Stomach smooth muscle (tissue), 2 donors: ENCODE measurements around the gene OLA1.

Experiments used
- H3K27ac ChIP-seq: one replicate; pipeline ENCODE4 v1.7.0; 2013; ENCODE audit warnings: mild to moderate bottlenecking, low read length, inconsistent platforms
- H3K27me3 ChIP-seq, 2 donors: one replicate each; pipeline ENCODE4 v1.7.0; 2013; ENCODE audit warnings: low read length in 2 of 2; ENCODE audit not compliant: insufficient read depth in 2 of 2, control insufficient read depth in 1 of 2
- H3K36me3 ChIP-seq, 2 donors: one replicate each; pipeline ENCODE4 v1.7.0; 2013; ENCODE audit warnings: low read length in 2 of 2; ENCODE audit not compliant: control insufficient read depth in 2 of 2, insufficient read depth in 2 of 2
- H3K4me1 ChIP-seq: one replicate; pipeline ENCODE4 v1.7.0; 2013; ENCODE audit warnings: low read length; ENCODE audit not compliant: control insufficient read depth, insufficient read depth
- H3K4me3 ChIP-seq, 2 donors: one replicate each; pipeline ENCODE4 v1.7.0; 2013; ENCODE audit warnings: low read length in 2 of 2
- H3K9ac ChIP-seq, 2 donors: one replicate each; pipeline ENCODE4 v1.7.0; 2013; ENCODE audit warnings: low read length in 2 of 2, mild to moderate bottlenecking in 1 of 2
- H3K9me3 ChIP-seq, 2 donors: one replicate each; pipeline ENCODE4 v1.7.0; 2013; ENCODE audit warnings: low read length in 2 of 2; ENCODE audit not compliant: control insufficient read depth in 2 of 2
- donor health status: healthy.
- donor health status: Pancreatic carcinoma.

Gene OLA1

GRCh38 chr2:174180726-174181236 is 67.6 kb downstream of the OLA1 start:
- no peak overlapping the region for H3K27ac ChIP-seq
- no peaks in the 10 kb centered on the region for H3K9me3 ChIP-seq
- H3K9ac ChIP-seq: no peak overlapping the region
- no peak overlapping the region for H3K4me3 ChIP-seq
- H3K4me1 ChIP-seq: no peaks in the 10 kb centered on the region
- H3K27me3 ChIP-seq: no peaks in the 10 kb centered on the region
- no peaks in the 10 kb centered on the region for H3K36me3 ChIP-seq

GRCh38 chr2:174180165-174180724 is 68.1 kb downstream of the OLA1 start:
- Histone ChIP-seq H3K27ac (no peak overlapping the region), H3K4me3 (no peak overlapping the region), H3K27me3 (no peaks in the 10 kb centered on the region), H3K9me3 (no peaks in the 10 kb centered on the region), H3K9ac (no peak overlapping the region), H3K4me1 (no peaks in the 10 kb centered on the region), H3K36me3 (no peaks in the 10 kb centered on the region)

DNA sequence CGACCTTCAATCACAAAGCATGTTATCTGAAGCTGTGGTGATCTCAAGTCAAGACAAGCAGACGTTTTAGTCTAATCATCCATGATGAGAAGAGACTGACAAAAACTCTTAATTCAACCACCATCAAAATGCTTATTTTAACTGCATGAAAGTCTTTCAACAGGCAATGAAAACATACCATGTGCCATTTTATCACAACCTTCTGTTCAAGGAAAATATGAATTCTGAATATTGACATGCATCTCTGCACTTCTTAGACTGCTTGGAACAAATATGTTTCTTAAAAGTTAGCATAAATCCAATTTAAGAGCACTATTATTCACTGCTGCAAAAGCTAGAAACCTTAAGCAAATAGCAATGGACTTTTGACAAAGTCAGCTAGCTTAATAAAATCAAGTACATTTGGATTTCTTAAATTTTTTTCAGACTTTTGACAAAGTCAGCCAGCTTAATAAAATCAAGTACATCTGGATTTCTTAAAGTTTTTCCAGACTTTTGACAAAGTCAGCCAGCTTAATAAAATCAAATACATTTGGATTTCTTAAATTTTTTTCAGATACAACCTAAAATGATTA is 70.9 kb downstream of the OLA1 start:
- Histone ChIP-seq H3K9me3 (peaks cover 0 to 2% of the 10 kb centered on the region in 2 donors), H3K4me1 (no peaks in the 10 kb centered on the region), H3K27me3 (no peaks in the 10 kb centered on the region), H3K9ac (no peak overlapping the region), H3K36me3 (peaks cover 0 to under 1% of the 10 kb centered on the region in 2 donors), H3K27ac (no peak overlapping the region), H3K4me3 (no peak overlapping the region)

GRCh38 chr2:174176898-174177297 is 71.4 kb downstream of the OLA1 start:
- peaks cover 0 to 4% of the 10 kb centered on the region in 2 donors for H3K36me3 ChIP-seq
- no peaks in the 10 kb centered on the region for H3K27me3 ChIP-seq
- H3K4me1 ChIP-seq: no peaks in the 10 kb centered on the region
- peaks cover 0 to 2% of the 10 kb centered on the region in 2 donors for H3K9me3 ChIP-seq
- no peak overlapping the region for H3K27ac ChIP-seq
- no peak overlapping the region for H3K9ac ChIP-seq
- no peak overlapping the region for H3K4me3 ChIP-seq

- Histone ChIP-seq H3K36me3 (peaks cover 0 to 4% of the 10 kb centered on the region in 2 donors), H3K9ac (no peak overlapping the region), H3K27ac (no peak overlapping the region), H3K9me3 (peaks cover 2 to 3% of the 10 kb centered on the region in 2 donors), H3K4me1 (no peaks in the 10 kb centered on the region), H3K27me3 (no peaks in the 10 kb centered on the region), H3K4me3 (no peak overlapping the region)
These were observed 73.6 kb downstream of the OLA1 start for GRCh38 chr2:174174741-174175140.

- Histone ChIP-seq H3K9me3 (peaks cover 2 to 15% of the 10 kb centered on the region in 2 donors), H3K36me3 (peaks cover 0 to 4% of the 10 kb centered on the region in 2 donors), H3K9ac (no peak overlapping the region), H3K4me3 (no peak overlapping the region), H3K27me3 (no peaks in the 10 kb centered on the region), H3K27ac (no peak overlapping the region), H3K4me1 (no peaks in the 10 kb centered on the region)
These were observed 75.5 kb downstream of the OLA1 start for GRCh38 chr2:174172802-174173355.

- H3K4me1 ChIP-seq: no peaks in the 10 kb centered on the region
- peaks cover 0 to 4% of the 10 kb centered on the region in 2 donors for H3K36me3 ChIP-seq
- H3K27me3 ChIP-seq: no peaks in the 10 kb centered on the region
- no peak overlapping the region for H3K9ac ChIP-seq
- peaks cover 2 to 16% of the 10 kb centered on the region in 2 donors for H3K9me3 ChIP-seq
- no peak overlapping the region for H3K27ac ChIP-seq
- no peak overlapping the region for H3K4me3 ChIP-seq
These were observed 76.5 kb downstream of the OLA1 start for GRCh38 chr2:174171686-174172445.

DNA sequence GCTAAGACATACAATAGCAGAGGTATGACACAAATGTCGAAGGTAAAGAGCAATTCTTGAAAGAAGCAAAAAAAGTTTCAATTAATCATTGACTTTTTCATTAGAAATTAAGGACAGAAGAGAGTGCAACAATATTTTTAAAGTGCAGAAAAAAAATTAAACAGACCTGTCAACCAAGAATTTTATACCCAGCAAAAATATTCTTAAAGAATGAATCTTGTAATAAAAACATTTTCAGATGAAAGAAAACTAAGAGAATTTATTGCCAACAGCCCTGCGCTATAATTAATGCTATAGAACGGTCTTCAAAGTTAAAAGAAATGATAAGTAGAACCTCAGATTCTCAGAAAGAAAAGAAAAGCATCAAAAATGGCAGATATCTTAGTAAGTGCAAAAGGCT is 79.0 kb downstream of the OLA1 start:
- Histone ChIP-seq H3K27me3 (no peaks in the 10 kb centered on the region), H3K9me3 (peaks cover 2 to 16% of the 10 kb centered on the region in 2 donors), H3K36me3 (peaks cover 0 to 4% of the 10 kb centered on the region in 2 donors), H3K4me3 (no peak overlapping the region), H3K27ac (no peak overlapping the region), H3K4me1 (no peaks in the 10 kb centered on the region), H3K9ac (no peak overlapping the region)

DNA sequence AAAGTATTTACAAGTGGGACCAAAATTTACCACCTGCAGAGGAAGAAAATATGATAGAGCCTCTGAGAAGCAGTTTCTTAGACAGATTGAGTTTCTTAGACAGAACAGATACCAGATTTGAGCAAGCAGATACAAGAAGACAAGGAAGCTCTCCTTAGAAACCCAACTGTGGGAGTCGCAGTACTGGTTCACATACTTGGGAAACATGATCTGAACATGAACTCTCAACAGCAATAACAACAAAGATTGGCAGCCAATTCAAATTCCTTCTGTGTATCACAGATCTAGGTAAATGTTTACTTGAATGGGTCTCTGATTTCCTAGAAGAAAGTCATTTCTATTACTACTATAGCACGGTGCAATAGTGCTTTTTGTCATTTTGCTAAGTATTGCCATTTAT is 82.1 kb downstream of the OLA1 start:
- Histone ChIP-seq H3K9ac (no peak overlapping the region), H3K27ac (no peak overlapping the region), H3K4me1 (no peaks in the 10 kb centered on the region), H3K27me3 (no peaks in the 10 kb centered on the region), H3K36me3 (no peaks in the 10 kb centered on the region), H3K9me3 (peaks cover 0 to 16% of the 10 kb centered on the region in 2 donors), H3K4me3 (no peak overlapping the region)

DNA sequence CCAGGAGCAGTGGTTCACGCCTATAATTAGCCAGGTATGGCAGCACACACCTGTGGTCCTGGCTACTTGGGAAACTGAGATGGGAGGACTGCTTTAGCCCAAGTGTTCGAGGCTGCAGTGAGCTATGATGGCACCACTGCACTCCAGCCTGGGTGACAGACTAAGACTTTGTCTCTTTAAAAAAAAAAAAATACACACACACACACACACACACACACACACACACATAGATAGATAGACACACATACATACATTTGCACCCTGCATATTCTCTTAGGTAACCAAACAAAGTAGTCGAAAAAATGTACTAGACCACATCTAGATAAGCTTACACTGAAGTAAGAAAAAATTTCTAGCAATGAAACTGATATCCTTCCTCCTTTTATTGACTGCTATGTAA is 86.8 kb downstream of the OLA1 start:
- Histone ChIP-seq H3K4me3 (no peak overlapping the region), H3K9ac (no peak overlapping the region), H3K4me1 (no peaks in the 10 kb centered on the region), H3K27ac (no peak overlapping the region), H3K27me3 (no peaks in the 10 kb centered on the region), H3K36me3 (no peaks in the 10 kb centered on the region), H3K9me3 (no peaks in the 10 kb centered on the region)
